Measurements from ENCODE around the gene FOXA2. TPM values are rescaled to one million over a fixed set of nuclear protein-coding genes. Genes with fewer than 3 reads are reported as not detected.

FOXA2 gene
- total and polyA plus RNA-seq, 9 donors = 0.24 to 6.4 (median 0.91) TPM; not detected in 5

DNA sequence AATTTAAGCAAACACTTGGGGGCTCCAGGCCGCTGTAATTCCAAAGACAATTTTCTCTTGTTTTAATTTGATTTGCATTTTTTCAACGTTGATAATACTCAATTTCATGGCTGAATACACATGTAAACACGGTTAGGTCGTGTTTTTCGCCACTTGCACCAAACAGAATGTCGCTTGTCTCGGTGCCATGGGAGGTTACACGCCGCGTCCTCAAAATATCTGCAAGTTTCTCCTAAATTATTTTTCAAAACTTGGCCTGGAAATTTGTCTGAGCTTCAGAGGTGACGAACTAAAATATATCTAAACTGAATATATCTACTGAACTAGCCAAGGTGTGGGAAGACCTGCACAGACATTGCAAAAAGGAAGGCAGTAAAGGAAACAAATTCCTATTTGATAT, 15.0 kb downstream of the FOXA2 start:
- Histone ChIP-seq H3K9me3 (no peaks in the 10 kb centered on the region), H3K27me3 (no peaks in the 10 kb centered on the region), H3K4me3 (no peak overlapping the region), H3K27ac (no peak overlapping the region), H3K36me3 (no peaks in the 10 kb centered on the region), H3K4me1 (ENCODE audit: insufficient read depth) (no peaks in the 10 kb centered on the region)
- TF ChIP-seq, protein P1, sequence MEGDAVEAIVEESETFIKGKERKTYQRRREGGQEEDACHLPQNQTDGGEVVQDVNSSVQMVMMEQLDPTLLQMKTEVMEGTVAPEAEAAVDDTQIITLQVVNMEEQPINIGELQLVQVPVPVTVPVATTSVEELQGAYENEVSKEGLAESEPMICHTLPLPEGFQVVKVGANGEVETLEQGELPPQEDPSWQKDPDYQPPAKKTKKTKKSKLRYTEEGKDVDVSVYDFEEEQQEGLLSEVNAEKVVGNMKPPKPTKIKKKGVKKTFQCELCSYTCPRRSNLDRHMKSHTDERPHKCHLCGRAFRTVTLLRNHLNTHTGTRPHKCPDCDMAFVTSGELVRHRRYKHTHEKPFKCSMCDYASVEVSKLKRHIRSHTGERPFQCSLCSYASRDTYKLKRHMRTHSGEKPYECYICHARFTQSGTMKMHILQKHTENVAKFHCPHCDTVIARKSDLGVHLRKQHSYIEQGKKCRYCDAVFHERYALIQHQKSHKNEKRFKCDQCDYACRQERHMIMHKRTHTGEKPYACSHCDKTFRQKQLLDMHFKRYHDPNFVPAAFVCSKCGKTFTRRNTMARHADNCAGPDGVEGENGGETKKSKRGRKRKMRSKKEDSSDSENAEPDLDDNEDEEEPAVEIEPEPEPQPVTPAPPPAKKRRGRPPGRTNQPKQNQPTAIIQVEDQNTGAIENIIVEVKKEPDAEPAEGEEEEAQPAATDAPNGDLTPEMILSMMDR (IDR thresholded peaks at IDR 0.05) = no peak
- TF ChIP-seq EP300 (IDR thresholded peaks at IDR 0.05) (no peak), POLR2A (IDR thresholded peaks at IDR 0.05) (no peak)
- DNase-seq = no peak
- intact Hi-C loops (cut with DNase I) = no loop called here
- 6 to 8% (median 7%) methylated on average over 11 of the region's 11 CpGs for WGBS, 3 donors

DNA sequence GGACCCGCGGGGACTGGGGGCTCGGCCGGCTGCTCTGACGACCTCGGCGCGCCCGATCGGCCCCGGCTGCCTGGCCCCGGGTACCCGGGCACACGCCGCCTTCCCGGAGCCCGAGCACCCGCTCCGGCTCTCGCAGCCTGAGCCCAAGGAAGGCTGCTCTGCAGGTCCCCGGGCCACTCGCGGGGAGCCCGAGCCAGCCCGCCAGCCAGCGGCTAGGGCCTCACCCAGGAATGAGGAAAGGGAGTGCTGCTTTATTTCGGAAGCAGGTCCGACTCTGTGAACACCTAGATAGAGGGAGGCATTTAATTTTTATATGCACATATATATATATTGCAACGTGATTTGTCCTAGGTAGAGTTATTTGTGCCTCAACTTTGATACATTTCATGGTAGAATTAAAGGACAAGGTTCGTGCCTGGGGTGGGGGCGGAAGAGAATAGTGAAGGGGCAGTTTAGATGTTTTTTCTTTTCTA, 15.5 kb downstream of the FOXA2 start:
- DNase-seq = no peak
- 1 to 5% (median 2%) methylated on average over 16 to 31 of the region's 31 CpGs for WGBS, 3 donors
- no peak overlapping the region for H3K27ac ChIP-seq
- H3K9me3 ChIP-seq = no peaks in the 10 kb centered on the region
- intact Hi-C loops (cut with DNase I) = no loop called here
- no peaks in the 10 kb centered on the region for H3K27me3 ChIP-seq
- H3K4me3 ChIP-seq = no peak overlapping the region
- no peaks in the 10 kb centered on the region for H3K36me3 ChIP-seq
- H3K4me1 ChIP-seq (ENCODE audit: insufficient read depth) = no peaks in the 10 kb centered on the region
- TF ChIP-seq POLR2A (IDR thresholded peaks at IDR 0.05) (no peak), EP300 (IDR thresholded peaks at IDR 0.05) (no peak)
- TF ChIP-seq, protein P1 (IDR thresholded peaks at IDR 0.05) = no peak

DNA sequence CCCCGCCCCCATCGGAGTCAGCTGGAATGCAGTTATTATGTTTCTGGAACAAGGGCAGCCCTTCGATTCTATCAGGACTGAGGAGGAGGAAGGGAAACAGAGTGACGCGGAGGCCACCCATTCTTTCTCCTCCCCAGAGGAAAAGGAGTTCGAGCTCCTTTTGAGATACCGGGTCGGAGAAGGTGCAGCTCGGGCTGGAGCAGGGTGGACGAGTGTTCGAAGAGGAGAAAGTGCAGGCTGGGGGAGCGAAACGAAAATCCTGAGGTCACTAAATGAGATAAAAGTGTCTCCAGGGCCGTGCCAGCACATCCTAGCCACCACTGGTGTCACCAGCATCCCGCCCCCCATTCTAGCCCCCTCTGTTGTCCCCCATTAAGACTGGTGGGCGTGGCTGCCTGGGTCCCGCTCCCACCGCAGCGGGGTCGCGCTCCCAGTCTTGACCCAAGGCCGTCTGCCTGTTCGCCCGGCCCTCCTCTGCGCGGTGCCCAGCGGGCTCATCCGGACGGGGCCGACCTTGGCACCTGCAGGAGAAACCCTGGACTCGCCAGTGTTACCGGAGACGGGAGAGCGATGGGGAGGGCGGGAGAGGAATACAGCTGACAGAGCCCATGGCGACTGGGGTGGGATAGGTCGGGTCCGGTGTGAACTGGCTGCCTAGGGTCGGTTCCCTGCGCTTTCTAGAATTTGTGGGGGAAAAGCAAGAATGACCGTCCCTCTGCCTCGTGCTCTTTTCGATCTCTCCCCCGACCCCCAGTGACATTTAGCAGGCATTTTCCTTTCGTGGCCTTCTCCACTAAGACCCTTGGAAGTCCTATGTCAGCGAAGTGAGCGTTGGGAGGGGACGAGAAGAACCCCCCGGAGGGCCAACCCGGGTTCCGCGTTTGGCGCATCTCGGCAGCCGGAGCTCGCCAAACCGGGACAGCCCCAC, 16.2 kb downstream of the FOXA2 start:
- Histone ChIP-seq H3K27ac (no peak overlapping the region), H3K27me3 (no peaks in the 10 kb centered on the region), H3K36me3 (no peaks in the 10 kb centered on the region), H3K9me3 (no peaks in the 10 kb centered on the region), H3K4me3 (no peak overlapping the region), H3K4me1 (ENCODE audit: insufficient read depth) (no peaks in the 10 kb centered on the region)
- WGBS, 3 donors = 1 to 3% (median 1%) methylated on average over 45 to 57 of the region's 57 CpGs
- DNase-seq = no peak
- intact Hi-C loops (cut with DNase I) = no loop called here
- TF ChIP-seq EP300 (IDR thresholded peaks at IDR 0.05) (no peak), POLR2A (IDR thresholded peaks at IDR 0.05) (no peak)
- TF ChIP-seq, protein P1 (IDR thresholded peaks at IDR 0.05) = no peak

DNA sequence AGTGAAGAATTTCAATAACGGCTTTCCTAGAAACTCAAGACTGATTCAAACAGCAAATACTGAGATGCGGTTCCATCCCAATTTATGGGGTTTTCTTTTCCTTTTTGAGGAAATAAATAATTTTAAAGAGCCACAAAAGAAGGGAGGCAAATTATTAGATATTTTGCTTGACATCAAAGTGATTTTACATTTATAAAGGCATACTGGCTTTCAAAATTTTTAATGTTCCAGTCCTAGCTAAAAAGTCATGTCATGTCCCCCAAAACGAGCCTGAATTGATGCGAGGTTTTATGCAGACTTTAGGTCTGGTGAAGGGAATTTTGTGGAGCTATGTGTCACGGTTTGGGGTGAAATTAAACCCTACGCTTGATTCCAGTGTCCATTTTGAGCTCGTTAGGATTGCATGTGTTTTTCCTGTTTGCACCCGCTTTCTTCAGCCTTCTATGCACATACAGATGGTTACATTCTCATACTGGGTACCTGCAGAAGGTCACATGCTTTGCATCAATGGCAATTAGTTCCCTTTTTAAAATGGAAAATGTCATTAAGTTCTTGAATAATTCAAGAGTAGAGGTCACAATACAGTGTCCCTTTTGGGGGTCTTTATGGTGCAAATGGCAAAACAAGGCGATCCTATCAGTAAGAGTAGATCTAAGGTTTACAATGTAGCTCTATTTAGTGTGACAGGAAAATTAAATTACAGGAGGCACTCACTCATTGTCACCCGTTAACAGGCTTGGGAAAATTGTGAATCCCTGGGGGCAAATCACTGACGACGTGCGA, 17.3 kb downstream of the FOXA2 start:
- Histone ChIP-seq H3K27ac (no peak overlapping the region), H3K27me3 (no peaks in the 10 kb centered on the region), H3K4me1 (ENCODE audit: insufficient read depth) (no peaks in the 10 kb centered on the region), H3K4me3 (no peak overlapping the region), H3K36me3 (no peaks in the 10 kb centered on the region), H3K9me3 (no peaks in the 10 kb centered on the region)
- intact Hi-C loops (cut with DNase I) = no loop called here
- WGBS, 3 donors = 3 to 5% (median 4%) methylated on average over 13 of the region's 13 CpGs
- TF ChIP-seq, protein P1 (IDR thresholded peaks at IDR 0.05) = no peak
- TF ChIP-seq POLR2A (IDR thresholded peaks at IDR 0.05) (no peak), EP300 (IDR thresholded peaks at IDR 0.05) (no peak)
- DNase-seq = no peak
